Nucleus accumbens (tissue), 56 donors: ENCODE measurements around the gene DNMT1.

Experiments used
- DNase-seq, 56 donors: peaks; one replicate each; lab custom pipeline; 2025; lab: John Stamatoyannopoulos, UW

Gene DNMT1

GRCh38 chr19:10102787-10103236 lies 91.9 kb downstream of the DNMT1 start:
- no peak for DNase-seq

GRCh38 chr19:10100163-10100785 lies 94.5 kb downstream of the DNMT1 start:
- no peak for DNase-seq

- peak in 2 of 56 donors; percentile 47 to 52 for DNase-seq
Measured at GRCh38 chr19:10096615-10096963, 98.2 kb downstream of the DNMT1 start.

- DNase-seq: peak in 54 of 56 donors; percentile 49 to 96 (median 80)
Measured at GRCh38 chr19:10095948-10096614, 98.7 kb downstream of the DNMT1 start.

DNA sequence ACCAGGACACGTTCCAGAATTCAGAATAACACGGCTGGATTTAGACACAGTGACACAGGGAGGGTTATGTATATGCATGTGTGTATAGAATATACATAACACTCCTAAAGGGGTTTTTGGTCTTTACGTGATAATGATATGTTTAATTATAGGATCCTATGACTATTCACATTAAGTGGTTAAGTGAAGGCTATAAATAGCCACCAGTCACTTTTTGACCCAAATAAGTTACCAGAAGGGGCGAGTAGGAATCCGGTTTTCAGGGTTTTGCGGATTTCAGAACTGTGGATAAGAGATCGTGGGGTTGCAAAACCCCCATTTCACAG lies 99.2 kb downstream of the DNMT1 start:
- DNase-seq: no peak

GRCh38 chr19:10093295-10094186 lies 101.2 kb downstream of the DNMT1 start:
- no peak for DNase-seq

DNA sequence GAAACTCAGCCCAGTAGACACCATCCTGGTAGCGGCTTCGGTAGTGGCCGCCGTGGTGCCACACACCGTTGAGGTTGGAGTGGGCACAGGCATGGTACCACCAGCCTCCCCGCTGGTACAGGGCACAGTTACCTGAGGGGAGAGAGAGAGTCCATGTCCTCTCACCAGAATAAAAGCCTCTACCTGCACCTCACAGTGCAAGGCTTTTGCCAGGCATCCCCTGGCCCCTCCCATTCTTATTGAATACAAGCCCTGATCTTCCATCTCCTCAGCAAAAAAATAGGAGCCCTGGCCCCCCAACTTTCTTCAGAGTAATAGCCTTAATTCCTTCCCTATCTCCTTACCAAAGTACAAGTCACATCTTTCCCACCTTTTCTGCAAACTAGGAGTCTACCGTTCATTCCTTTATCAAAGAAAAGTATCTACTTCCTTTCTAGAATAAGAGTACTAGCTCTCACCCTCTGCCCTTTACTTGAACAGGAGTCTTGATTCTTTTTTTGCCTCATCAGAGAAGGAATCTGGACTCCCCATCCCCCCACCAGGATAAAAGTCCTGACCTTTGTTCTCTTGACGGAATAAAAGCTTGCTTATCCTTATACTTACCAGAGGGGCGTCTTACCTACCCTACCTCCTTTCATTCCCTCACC lies 102.0 kb downstream of the DNMT1 start:
- DNase-seq: no peak

DNA sequence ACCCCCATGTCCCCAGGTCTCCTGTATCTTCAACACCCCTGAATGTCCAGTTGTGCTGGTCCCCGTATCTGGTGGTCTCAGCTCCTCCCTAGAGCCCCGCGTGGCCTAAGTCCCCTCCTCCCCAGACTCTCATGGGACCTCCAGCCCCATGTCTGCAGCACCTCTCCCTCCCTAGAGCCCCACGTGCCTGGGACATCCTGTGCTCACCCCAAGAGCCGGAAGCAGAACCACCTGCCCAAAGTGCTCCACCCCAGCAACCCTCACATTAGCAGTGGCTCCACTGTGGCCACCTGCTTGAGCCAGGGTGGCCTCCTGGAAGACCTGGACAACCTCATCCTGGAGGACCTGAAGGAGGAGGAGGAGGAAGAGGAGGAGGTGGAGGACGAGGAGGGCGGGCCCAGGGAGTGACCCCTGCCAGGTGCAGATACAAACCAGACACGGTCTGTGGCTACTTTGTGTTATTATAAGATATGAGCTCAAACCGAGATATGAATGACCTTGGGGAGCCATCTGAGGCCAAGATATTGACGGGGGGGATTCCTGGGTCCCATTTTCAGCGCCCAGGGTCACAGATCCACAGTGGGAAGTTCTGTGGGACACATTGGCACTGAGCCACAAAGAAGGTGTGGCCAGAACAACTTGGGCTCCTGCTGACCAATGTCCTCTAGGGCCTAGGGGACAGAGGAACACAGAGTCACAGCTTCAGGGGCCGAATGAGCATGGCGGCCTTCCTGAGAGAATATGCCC lies 102.7 kb downstream of the DNMT1 start:
- DNase-seq: no peak

DNA sequence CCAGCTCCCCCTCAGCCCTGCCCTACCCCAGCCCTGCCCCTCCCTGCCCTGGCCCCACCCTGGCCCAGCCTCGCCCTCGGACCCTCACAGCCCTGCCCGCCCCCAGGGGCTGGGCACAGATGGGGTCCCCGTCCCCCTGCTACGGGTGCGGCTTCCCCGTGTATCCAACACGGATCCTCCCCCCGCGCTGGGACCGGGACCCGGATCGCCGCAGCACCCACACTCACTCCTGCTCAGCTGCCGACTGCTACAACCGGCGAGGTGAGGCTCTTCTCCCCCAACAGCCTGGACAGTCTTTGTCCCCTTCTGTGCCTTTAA lies 103.4 kb downstream of the DNMT1 start:
- no peak for DNase-seq

GRCh38 chr19:10089801-10090375 lies 104.9 kb downstream of the DNMT1 start:
- no peak for DNase-seq

DNA sequence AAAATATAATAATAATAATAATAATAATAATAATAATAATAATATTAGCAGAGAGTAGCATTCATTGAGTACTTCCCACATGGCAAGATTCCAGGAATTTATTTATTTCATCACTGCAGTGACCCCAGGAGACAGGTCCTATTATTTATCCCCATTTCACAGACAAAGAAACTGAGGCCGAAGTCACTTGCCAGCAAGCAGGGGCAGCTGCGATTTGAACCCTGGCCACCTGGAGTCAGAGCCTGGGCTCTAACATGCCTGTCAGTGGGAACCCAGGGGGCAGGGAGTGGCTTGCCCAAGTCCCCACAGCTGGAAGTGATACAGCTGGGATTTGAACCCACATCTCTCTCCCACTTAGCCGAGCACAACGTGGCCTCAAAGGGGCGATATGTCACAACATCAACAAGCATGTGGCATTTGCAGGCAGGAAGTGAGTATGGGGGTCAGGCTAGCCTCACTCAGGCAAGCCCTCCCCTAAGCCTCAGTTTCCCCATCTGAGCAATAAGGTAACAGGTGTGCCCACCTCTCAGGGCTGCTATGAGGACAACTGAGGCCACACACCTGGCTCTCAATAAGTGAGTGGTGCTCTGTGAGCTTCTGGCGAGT lies 105.7 kb downstream of the DNMT1 start:
- DNase-seq: no peak

- no peak for DNase-seq
Measured at GRCh38 chr19:10087296-10088061, 107.3 kb downstream of the DNMT1 start.

DNA sequence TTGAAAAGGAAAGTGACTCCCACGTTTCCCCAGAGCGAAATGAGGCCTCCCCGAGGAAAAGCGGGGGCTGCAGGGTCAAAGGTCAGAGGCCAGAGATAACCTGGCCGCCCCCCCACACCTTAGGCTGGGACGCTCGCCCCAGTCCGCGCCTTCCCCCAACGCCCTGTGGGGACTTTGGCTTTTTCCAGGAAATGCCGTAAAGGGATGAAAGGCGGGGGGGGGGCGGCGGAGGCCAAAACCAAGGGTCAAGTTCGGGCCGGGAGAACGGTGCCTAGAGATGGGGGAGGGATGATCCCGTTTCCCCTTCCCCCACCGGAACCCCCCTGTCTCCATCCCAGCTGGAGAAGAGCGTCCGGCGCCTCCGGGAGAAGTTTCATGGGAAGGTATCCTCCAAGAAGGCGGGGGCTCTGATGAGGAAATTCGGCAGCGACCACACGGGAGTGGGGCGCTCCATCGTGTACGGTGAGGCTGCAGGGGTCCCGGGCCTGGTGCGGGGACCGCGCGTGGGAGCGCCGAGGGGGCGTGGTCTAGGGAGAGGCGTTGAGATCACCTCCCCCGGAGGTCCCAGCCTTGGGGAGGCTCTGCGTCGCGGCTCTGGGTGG lies 108.1 kb downstream of the DNMT1 start:
- DNase-seq: peak in 1 of 56 donors; percentile 53

DNA sequence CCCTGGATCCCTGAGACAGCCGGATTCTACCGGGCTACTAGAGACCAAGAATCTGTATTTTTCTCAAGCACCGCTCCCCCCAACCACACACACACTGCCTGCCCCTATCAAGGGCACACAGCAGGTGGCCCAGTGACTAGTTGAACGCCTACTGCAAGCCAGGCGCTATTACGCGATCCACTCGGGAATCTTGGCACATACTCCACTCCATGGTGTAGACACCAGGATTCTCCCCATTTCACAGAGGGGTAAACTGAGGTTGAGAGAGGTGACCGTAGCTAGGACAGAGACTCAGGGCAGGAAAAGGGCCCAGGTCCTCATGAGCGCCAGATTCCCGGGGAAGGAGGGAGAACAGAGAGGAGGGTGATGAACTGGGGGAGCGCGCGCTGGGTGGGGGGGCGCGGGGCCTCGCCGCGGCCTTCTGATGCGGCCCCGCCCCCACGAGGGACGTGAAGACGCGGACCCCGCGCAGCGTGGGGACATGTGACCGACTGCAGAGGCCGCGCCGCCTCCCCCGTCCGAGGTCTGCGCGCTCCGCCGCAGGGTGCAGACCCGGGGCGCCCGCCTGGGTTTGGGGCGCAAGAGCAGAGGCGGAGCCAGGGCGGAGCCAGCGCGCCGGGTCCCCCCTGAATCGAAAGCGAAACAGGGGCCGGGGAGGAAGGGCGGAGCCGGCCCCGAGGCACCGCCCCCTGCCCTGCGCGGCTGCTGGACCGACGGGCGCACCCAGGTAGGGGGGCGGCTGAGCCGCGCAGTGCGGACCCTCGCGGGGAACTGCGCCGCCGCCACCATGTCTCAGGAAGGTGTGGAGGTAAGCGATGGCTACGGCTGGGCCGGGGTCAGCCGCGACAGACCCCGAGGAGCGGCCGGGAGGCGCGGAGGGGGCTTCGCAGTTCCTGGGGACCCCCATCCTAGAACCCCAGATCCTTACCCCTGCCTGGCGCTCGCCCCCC lies 108.8 kb downstream of the DNMT1 start, which contains the start of gene SHFL:
Gene SHFL (plus strand): TSS at position 677 of the 950 bp plus-strand sequence. CDS start 111 bp downstream, at position 788.
- peak in 45 of 56 donors; percentile 10 to 80 (median 43) for DNase-seq

DNA sequence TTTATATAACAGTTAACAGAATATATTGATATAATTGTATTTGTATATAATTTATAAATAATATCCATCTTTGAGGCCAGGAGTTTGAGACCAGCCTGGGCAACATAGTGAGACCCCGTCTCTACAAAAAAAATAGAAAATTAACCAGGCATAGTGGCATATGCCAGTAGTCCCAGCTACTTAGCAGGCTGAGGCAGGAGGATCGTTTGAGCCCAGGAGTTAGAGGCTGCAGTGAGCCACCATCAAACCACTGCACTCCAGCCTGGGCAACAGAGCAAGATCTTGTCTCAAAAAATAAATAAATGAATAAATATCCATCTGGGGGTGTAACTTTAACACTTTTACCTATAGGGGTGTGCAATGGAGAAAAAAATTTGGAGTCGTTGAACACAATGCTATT lies 110.0 kb downstream of the DNMT1 start:
- no peak for DNase-seq

DNA sequence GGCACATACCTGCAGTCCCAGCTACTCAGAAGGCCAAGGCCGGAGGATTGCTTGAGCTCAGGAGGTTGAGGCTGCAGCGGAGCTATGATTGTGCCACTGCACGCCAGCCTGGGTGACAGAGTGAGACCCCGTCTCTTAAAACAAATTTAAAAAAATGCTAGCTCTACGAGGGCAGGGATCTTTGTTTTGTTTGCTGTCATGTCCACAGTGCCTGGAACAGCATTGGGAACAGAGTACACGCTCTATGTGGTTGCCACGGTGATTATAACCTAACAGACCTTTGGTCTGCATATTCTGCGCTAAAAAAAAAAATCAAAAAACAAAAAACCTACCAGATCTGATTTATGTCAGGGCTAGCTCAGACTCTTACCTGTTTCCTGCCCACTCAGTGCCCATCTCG lies 110.8 kb downstream of the DNMT1 start:
- DNase-seq: no peak
